22Rv1 (cell line): ENCODE measurements around the gene VPS8.

ENCODE experiments used
- ZFX ChIP-seq: fragments of 450-650 bp; IDR thresholded peaks from 2 replicates; pipeline ENCODE4 v1.6.1; 2017; ENCODE audit warnings: antibody characterized with exemption, borderline replicate concordance
- TF ChIP-seq, protein P1 (sequence below): fragments of 450-650 bp; IDR thresholded peaks from 2 replicates; pipeline ENCODE4 v1.5.1; 2017; ENCODE audit warnings: mild to moderate bottlenecking

DNA sequence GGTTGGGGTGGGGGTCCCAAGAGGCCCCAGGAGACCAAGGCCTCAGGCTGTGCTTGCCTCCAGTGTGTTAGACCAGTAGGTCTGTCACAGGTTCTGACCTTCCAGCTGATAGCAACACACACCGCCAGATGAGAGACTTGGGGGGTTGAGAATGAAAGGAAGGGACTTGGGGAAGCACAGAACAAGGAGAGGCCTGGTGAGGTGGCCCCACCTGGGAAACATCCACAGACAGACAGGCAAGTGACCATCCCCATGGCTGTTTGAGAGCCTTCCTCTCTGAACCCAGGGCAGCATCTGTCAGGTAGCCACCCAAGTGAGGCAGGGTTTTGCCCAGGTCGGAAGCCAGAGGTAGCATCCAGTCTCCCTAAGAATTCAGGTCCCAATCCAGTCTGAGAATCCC, 35.0 kb upstream of the VPS8 start:
- TF ChIP-seq, protein P1, sequence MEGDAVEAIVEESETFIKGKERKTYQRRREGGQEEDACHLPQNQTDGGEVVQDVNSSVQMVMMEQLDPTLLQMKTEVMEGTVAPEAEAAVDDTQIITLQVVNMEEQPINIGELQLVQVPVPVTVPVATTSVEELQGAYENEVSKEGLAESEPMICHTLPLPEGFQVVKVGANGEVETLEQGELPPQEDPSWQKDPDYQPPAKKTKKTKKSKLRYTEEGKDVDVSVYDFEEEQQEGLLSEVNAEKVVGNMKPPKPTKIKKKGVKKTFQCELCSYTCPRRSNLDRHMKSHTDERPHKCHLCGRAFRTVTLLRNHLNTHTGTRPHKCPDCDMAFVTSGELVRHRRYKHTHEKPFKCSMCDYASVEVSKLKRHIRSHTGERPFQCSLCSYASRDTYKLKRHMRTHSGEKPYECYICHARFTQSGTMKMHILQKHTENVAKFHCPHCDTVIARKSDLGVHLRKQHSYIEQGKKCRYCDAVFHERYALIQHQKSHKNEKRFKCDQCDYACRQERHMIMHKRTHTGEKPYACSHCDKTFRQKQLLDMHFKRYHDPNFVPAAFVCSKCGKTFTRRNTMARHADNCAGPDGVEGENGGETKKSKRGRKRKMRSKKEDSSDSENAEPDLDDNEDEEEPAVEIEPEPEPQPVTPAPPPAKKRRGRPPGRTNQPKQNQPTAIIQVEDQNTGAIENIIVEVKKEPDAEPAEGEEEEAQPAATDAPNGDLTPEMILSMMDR: no peak
- TF ChIP-seq ZFX: no peak
